ENCODE results near the gene MYO19.
"Not testable (repeated sequence)": the region's sequence is repeated elsewhere in the genome, so short reads cannot be mapped to it uniquely, and the experiment has no call there.

MYO19 gene

DNA sequence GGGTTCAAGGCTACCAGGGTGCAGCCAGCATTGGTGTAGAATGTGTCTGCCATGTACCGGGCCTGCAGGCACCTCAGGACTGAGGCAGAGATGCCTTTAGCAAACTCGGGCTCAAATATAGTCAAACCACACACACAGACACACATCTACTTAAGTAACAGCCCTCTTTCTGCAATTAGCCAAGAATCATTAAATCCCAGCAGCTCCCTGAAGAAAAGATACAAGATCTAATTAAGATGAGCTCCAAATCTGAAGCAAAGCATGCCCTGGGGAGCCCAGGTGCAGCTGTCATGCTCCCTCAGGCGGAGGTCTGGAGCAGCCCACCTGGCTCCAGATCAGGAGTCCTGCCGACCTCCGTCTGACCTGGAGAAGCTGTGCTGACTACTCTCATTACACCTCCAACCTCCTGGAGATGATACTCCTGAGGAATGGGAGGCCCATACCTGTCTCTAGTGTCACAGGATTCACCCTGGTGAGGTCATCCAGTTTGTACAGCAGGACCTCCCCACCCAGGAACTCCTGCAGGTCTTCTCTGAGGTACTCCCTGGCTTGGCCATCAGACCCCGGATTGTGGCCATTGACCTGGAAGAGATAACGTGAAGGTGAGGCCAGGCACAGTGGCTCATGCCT lies 6.9 kb downstream of the MYO19 start:
- DNase-seq = no peak

DNA sequence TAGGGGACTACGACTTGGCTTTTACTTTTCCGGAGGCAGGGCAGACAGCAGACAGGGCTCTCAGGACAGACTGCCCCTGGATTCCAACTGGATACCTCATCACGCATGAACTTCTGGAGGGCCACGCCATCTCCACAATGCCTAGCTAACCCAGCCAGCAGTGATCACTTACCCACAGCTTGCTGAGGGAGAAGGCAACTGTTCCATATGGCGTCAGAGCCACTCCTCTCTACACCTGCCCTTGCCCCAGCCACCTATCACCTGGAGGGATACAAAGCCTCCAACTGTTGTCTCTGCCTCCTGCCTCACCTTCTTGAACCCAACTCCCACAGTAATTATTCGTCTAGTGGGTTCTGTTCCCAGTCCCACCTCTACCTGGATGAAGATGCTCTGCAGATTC lies 8.8 kb downstream of the MYO19 start:
- no peak for DNase-seq

DNA sequence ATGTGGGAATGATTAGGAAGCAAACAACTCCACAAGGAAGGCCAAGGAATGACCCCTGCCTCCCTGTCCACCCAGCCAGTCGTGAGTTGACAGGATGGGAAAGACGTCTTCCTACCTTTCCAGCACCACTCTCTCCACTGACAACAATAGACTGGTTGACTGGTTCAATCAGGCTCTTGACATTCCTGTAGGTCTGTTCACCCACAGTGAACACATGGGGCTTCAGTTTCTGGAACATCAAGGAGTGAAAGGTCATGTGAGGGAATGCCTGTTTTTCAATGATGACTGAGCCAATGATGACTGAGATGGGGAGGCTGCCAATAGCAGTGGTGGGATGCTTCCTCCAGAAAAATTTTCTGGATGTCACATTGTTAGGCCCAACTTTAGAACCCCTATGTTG lies 9.6 kb downstream of the MYO19 start:
- no peak for DNase-seq

DNA sequence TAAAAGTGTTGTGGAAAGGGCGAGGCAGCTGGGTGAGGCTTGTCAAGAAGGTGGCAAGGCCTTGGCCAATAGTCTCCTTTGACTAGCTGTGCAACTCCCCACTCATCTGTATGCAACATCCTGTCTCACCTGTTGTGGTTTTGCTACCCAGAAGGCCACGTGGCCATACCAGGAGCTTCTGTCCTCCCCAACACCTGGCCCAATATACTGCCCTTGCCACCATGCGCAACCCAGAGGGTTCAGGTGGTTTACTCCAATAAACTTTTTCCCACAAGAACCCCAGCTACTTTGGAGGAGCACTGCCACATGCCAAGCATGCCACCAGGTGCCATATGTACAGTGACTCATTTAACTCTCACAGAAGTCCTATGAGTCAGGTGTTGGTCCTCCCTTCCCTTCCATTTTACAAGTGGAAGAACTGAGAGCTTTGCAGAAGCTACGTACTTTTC lies 10.2 kb downstream of the MYO19 start:
- DNase-seq = no peak

DNA sequence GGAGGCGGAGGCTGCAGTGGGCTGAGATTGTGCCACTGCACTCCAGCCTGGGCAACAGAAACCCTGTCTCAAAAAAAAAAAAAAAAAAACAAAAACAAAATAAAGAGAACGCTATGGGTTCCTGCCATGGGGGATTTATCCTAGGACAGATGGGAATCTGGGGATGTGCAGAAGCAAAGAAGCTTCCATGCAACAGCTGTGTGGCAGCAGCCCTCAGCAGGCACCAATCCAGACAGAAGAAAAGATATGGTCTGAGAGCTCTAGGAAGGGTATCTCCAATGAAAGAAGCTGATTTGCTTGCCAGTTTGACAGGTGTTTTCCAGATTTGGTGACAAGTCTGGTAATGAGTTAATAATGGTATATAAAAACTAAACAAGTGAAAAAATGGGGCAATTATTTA lies 11.6 kb downstream of the MYO19 start:
- DNase-seq = no peak

DNA sequence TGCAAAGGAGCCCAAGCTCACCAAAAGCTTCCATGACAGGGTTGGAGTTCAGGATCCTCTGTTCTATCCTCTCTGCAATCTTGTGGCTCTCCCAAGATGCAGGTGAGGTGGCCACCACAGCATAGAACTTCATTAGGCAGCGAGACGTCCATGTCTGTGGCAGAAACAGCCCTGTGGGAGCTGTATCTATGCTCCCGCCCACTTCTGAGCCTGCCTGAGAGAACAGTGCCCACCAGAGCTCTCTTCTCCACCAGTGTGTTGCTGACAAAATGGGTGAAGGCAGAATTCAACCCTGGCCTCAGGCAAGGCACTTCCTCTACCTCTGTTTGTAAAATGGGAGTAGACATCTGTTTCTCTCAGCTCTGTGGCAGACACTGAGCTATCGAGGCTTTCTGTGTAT lies 18.8 kb downstream of the MYO19 start:
- no peak for DNase-seq

DNA sequence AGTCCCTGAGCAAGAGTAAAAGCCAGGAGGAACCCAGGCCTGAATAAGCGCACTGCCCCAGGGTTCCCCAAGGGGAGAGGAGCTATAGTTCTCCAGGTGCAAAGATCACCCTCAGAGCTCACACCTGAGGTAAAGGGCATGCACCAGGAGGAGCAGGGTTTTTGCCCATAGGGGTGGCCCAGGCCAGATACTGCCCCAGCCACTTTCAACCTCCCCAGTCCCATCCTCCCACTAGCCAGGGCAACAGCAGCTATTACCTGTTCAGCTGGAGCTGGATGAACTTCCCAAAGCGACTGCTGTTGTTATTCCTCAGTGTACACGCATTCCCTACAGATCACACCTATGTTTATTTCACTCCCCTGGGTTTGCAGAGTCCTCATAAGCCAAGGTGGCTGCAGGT lies 19.8 kb downstream of the MYO19 start:
- DNase-seq = no peak

DNA sequence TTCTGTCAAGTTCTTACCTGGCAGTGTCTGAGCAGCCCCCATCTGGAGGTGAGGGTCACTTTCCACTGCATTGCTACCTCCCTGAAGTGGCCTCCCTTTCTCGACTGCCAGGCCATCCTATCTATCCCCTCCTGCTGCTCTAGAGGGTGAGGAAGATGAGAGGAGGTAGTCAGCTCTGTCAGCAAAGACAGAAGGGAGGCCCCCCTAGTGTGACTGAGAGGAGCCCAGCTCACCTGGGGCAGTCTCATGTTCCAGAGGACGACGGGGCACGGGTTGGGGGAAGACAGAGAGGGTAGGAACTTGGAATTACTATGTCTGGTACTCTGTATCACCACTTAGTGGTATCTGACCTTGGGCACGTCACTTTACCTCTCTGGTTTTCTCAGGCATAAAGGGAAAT lies 22.0 kb downstream of the MYO19 start:
- DNase-seq = no peak

DNA sequence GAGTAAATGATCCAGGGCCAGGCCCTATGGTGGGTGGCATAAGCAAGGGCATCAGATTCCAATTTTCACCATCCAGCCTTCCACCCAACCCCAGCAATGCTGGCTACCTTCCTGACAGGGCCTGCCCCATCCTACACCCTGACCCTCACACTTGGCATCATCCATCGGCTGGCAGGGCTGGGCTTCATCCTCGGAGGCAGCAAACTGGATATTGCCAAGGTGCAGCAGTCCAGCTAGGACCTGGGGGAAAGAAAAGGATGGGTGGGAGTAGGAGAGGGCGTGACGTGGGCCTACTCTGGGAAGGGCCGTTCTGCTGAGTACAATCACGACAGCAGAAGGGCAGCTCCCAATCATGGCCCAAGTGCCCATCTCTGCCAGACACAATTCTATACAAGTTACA lies 23.5 kb downstream of the MYO19 start:
- DNase-seq = no peak

DNA sequence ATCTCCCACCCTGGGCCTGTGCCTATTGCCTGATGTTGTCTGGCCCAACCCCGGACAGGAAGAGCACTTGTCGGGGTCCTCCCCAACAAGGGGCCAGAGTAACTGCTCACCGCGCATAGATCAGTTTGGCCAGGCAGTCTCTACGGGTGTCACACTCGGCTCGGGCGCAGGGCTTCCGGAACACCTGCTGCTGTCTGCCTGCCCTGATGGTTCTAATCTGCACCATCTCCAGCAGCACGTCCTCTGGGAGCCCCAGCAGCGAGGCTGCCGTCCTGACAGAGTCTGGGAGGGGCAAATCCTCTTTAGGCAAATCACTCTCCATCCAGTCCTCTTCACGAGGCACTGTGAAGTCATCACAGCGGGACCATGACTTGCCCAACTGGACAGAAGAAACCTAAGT lies 24.0 kb downstream of the MYO19 start:
- no peak for DNase-seq

DNA sequence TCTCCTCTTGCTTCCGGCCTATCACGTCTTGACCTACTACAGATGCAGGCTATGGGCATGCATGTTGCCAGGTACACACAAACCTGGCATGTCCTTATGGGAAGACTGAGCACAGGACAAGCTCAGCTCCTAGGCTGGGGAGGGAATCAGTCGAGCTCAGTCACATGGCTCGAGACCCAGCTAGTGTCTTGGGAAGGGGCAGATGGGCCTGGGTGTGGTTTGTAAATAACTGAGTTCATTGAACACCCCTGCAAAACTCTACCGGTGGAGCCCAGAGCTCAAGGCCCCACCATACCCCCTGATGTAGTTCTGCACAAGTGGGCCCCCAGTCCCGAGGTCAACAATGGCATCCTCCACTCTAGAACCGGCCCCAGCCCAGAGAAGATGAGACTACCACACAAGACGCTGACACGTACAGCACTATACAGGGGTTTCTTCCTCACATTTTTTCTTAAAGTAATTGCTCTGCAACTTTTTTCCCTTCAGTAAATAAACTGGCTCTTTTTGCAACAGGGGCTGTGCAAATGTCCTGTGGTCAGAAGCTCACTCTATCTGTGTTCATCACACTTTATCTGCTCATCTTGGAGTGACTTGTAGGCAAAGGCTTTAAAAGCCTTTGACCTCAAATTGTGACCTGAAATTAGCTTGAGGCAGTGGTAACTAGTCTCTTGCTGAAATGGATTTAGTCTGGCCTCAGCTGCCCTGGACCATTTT lies 25.2 kb downstream of the MYO19 start:
- no peak for DNase-seq

DNA sequence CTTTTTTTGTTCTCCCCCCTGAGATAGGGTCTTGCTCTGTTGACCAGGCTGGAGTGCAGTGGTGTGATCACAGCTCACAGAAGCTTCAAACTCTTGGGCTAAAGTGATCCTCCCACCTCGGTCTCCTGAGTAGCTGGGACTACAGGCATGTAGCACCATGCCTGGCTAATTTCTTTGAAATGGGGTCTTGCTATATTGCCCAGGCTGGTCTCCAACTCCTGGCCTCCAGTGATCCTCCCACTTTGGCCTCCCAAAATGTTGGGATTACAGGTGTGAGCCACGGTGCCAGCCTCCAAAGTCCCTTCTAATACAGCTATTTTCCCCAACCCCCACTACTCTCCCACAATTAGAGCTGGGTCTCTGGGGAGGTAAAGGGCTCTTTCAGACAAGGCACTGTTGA lies 26.2 kb downstream of the MYO19 start:
- not testable (repeated sequence) for DNase-seq

DNA sequence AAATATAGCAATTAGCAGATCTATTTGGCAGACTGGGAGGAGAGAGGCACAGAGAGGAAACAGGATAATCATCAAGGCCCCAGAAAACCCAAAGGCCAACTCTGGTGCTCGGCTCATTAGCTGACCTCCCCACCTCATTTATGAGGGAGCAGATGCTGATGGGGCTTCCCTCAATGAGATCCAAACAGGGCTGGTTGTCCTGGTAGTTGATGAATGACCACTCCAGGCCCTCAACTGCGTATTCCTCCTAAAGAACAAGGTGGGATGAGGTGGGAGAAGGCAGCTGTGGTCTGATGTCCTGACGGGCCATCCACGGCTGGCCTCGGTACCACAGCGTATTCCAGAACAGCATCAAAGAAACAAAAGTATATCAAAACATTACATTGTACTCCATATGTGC lies 27.4 kb downstream of the MYO19 start:
- DNase-seq = no peak

DNA sequence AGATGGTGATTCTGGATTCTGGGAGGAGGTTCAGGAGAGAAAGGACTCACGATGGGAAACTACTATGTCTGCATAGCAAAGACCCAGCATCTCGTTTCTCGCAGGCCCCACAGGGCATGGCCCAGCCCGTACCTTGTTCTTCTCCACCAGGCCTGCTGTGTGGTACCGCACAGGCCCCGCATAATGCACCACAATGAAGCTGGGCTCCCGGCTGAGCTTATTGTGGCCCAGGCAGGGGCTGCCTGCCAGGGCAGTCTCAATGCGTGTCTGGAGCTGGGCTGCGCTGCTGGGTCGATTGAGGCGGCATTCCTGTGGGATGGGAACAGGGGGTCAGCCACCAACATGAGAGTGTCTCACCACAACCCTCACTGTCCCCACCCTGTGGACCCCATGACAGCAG lies 27.8 kb downstream of the MYO19 start:
- no peak for DNase-seq

DNA sequence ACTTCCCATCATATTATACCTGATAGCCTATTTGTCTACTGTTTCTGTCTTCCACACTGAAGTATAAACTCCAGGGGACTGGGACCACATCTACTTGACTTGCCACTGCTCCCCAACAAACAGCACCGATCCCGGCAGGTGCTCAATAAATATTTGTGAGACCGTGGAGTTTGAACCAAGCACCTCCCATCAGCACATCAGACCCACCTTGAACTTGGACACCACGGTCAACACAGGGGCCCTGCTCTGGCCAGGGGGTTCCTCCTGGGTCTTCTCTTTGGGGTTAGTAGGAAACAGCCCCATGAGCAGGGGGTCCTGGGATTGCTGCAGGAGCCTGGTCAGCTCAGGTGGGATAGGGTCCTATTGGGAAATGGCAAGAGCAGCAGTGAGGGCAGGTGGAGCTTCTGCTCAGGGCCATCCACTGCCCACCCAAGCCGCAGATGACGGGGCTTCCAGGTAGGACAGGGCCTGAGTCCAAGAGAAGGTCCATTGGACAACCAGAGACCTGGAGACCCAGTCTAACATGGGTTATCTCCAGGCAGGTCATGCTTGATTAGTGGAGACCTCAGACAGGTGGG lies 28.3 kb downstream of the MYO19 start:
- no peak for DNase-seq

DNA sequence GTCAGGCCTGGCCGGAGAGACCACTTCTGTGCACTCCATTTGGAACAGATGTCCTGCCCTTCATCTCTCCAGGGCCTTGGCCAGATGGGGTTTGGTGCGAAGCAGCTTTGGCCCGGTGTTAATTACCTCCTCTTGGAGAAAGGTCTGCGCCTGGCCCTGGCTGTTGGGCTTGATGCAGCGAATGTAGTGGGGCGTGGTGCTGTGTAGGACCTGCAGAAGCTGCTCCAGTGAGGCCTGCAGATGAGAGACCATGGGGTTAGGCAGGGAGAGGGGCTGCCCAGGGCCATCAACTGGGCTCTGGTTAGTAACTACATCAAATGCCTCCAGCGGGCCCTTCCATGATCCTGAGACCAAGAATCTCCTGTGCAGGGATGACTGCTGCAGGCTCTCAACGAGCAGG lies 29.5 kb downstream of the MYO19 start:
- no peak for DNase-seq

DNA sequence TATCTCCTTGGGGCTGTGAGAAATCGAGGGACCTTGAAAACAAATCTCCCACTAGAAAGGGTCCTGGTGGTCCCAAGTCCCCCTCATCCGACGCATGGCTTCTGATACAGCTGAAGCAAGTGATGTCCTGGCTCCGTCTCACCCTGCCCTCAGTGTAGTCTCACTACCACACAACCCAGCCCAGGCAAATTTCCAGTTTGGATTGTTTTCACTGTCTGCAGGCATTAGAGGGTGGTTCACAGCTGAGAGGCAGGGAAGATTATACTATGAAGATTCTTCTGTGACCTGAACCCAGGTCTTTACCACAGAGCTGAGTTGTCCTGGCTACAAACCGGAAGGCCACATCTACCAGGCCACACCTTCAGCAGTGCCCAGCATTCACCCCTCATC lies 30.5 kb downstream of the MYO19 start:
- no peak for DNase-seq

DNA sequence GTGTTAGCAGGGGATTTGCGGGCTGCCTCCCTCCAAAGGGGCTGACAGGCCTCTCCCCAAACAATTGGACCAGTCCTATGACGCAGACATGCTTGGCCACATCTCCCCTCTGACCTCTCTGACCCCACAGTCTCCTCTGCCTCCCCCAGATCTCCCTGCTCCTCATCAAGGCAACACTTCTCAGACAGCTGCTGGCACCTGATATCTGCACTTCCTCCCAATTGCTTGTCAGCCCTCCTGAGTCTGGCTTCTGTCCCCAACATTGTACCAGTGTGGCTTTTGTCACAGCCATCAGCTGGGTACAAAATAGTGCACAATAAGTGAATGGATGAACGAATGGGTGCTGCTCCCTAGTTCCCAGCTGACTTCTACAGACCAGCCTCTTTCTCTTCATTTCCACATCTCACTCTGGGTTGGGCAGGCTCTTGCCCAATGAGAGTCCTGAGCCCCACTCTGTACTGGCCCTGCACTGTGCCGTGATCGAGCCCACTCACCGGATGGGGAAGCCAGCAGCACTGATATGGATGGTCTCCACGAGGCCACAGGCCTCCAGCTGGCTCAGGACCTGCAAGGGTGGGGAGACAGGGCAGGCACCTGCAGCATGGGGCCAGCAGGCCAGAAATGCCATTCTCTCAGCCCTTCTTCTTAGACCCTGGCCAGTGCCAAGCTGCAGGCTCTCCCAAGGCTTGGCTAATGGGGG lies 31.1 kb downstream of the MYO19 start:
- no peak for DNase-seq

DNA sequence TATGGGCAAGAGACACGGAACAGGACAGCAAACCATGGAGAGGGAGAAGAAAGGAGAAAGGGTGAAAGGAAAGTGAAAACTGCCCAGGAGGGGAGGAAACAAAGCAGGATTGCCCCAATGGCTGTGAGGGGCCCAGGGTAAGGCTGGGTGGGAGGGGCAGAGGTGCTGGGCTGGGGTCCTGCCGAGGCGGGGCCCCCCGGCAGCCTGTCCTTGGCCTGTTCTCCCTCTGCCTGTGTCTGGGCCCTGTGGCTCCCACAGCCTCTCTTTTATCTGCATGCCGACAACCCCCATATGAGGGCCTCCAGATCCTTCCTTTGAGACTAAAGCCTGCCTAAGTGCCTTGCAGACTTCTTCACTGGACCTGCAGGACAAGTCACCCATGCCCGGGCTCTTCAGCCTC lies 32.7 kb downstream of the MYO19 start:
- no peak for DNase-seq

DNA sequence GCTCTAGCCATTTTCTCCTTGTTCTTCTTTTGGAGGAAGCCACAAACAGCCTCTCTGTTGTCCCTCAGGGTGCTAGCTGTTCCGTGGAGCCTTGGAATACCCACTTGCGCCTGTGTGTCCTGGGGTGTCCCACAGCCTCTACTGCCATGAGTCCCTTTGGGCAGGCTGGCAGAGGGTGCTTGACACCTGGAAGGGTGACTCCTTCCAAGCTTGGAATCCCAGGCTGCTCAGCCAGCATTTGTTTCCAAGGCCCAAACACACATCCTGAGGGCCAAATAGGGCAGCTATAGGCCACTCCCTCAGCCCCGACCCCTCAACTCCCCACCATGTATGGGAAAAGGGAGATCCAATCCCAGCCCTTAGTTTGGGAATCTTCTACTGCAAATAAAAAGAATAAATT lies 33.3 kb downstream of the MYO19 start:
- no peak for DNase-seq

DNA sequence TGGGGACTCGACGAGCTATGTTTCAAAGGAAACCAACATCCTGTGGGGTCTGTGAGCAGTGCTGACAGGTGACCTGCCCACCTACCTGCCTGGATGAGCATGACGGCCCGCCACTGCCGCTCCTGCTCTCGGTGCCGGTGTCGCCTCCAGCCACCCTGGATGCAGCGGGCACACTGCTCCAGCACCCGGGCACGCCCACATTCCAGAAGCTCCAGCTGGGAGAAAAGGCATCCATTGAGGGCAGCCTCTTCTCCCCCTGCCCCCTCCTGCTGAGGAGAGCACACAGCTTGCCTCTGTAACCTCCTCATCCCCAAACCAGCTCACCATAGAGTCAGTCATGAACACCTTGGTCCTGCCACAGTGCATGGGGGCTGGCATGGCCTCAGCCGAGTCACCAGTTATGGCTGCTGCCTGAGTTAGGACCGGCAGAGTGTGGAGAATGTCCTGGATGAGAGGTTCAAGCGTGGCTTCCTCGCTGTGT lies 33.9 kb downstream of the MYO19 start:
- DNase-seq = no peak

DNA sequence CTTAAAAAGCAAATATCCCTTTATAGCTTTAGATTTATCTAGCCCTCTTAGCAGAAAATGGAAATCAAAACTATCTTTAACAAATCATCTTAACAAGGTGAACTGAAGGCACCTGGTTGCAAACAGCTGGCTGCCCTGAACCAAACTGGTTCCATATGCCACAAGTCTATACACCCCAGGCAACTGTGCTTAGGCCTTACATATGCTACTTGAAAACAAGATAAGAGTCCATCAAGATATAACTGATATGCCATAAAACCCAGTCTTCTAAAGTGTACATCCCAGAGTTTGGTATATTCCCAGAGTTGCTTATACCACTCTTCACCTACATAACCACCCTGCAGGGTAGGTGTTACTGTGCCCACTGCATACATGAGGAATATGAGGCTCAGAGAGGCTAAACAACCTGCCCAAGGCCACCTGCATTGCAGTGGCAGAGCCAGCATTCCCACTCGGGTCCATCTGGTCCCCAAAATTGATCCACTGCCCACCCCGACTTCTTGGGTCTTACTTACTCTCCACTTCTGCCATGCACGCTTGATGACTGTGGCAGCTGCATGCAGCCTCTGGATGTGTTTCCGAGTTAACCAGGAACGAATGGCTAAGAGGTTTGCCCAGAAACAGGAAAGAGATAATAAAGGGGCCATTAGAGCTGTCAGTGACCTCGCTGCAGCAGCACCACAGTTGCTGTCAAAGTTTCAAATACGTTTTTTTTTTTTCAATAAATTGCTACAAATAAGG lies 35.9 kb downstream of the MYO19 start:
- no peak for DNase-seq

DNA sequence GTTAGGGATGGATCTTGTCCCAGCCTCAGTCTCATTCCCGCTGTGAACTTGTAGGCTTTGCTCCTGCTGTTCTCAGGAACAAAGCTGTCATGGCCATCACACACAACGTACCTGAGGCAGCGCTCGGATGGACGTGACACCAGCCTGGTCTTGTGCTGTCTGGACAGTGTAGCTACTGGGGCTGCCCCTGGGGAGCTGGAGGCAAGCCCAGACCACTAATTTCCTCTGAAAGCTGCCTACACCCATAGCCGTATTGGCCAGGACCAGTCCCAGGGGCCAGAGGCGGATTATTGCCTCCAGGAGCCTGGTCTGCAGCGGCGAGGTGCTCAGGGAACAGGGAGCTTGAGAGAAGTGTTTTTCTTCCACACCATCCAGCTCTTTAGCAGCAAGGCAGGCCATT lies 36.5 kb downstream of the MYO19 start:
- DNase-seq = no peak

Data from NCI-H510A treated with DMSO at 0.1 percent for 48 hours (cell line).